Kidney epithelial cell (primary cell): ENCODE results near the gene NELFA. TPM values are rescaled to one million over a fixed set of nuclear protein-coding genes. Genes with fewer than 3 reads are reported as not detected.
"Not testable (repeated sequence)": the region's sequence is repeated elsewhere in the genome, so short reads cannot be mapped to it uniquely, and the experiment has no call there.

ENCODE experiments used
- DNase-seq: peaks from one replicate; pipeline ENCODE4 v3.0.0-alpha.2; 2010; ENCODE audit warnings: low read depth
- H3K27me3 ChIP-seq: 2 replicates; pipeline ENCODE4 v1.6.0; 2011; ENCODE audit warnings: low read length; ENCODE audit not compliant: control insufficient read depth, insufficient read depth
- H3K36me3 ChIP-seq: 2 replicates; pipeline ENCODE4 v1.5.1; 2011; ENCODE audit warnings: low read length; ENCODE audit not compliant: control insufficient read depth, insufficient read depth
- H3K4me3 ChIP-seq: 2 replicates; pipeline ENCODE4 v1.5.1; 2011; ENCODE audit warnings: low read depth, mild to moderate bottlenecking, control low read depth, low read length
- CTCF ChIP-seq: IDR thresholded peaks from 2 replicates; pipeline ENCODE4 v1.5.1; 2011; ENCODE audit warnings: mild to moderate bottlenecking, moderate library complexity, low read length, control low read depth, inconsistent platforms; ENCODE audit not compliant: insufficient read depth, poor library complexity, severe bottlenecking
- total RNA-seq: library from RNA; depleted of rRNA; stranded (reverse); fragments of >200 nt; gene quantifications from 2 replicates; pipeline ENCODE4 v1.2.3, GENCODE V29; 2015

The NELFA gene
- total RNA-seq, 1 donor from 2014 or later, result 31.9 TPM

GRCh38 chr4:1997712-1998111, 11.1 kb downstream of the NELFA start:
- no peak for TF ChIP-seq CTCF
- no peak for DNase-seq
- H3K36me3 ChIP-seq, result no peaks in the 10 kb centered on the region
- H3K4me3 ChIP-seq, result no peak overlapping the region
- H3K27me3 ChIP-seq, result no peaks in the 10 kb centered on the region

- no peak overlapping the region for H3K4me3 ChIP-seq
- no peaks in the 10 kb centered on the region for H3K36me3 ChIP-seq
- DNase-seq, result no peak
- H3K27me3 ChIP-seq, result no peaks in the 10 kb centered on the region
- no peak for TF ChIP-seq CTCF
These were observed 11.7 kb downstream of the NELFA start for GRCh38 chr4:1996866-1997611.

GRCh38 chr4:1994938-1995337, 13.8 kb downstream of the NELFA start:
- no peaks in the 10 kb centered on the region for H3K36me3 ChIP-seq
- no peak overlapping the region for H3K4me3 ChIP-seq
- no peaks in the 10 kb centered on the region for H3K27me3 ChIP-seq
- no peak for DNase-seq
- TF ChIP-seq CTCF, result no peak

- H3K27me3 ChIP-seq, H3K36me3 ChIP-seq, H3K4me3 ChIP-seq, DNase-seq: not testable (repeated sequence)
These were observed 14.9 kb downstream of the NELFA start for GRCh38 chr4:1993718-1994516.

GRCh38 chr4:1993169-1993516, 15.6 kb downstream of the NELFA start:
- Histone ChIP-seq H3K36me3 (no peaks in the 10 kb centered on the region), H3K27me3 (no peaks in the 10 kb centered on the region), H3K4me3 (no peak overlapping the region)
- no peak for TF ChIP-seq CTCF
- no peak for DNase-seq

- Histone ChIP-seq H3K27me3 (no peaks in the 10 kb centered on the region), H3K4me3 (no peak overlapping the region), H3K36me3 (no peaks in the 10 kb centered on the region)
- peak; percentile 4 for TF ChIP-seq CTCF
- DNase-seq, result no peak
These were observed 16.2 kb downstream of the NELFA start for GRCh38 chr4:1992468-1993168.
